ENCODE measurements around the gene SLC25A51. TPM values are rescaled to one million over a fixed set of nuclear protein-coding genes. Genes with fewer than 3 reads are reported as not detected.

Gene SLC25A51
- total RNA-seq, 1 experiment from 2014 or later = 9.3 TPM

DNA sequence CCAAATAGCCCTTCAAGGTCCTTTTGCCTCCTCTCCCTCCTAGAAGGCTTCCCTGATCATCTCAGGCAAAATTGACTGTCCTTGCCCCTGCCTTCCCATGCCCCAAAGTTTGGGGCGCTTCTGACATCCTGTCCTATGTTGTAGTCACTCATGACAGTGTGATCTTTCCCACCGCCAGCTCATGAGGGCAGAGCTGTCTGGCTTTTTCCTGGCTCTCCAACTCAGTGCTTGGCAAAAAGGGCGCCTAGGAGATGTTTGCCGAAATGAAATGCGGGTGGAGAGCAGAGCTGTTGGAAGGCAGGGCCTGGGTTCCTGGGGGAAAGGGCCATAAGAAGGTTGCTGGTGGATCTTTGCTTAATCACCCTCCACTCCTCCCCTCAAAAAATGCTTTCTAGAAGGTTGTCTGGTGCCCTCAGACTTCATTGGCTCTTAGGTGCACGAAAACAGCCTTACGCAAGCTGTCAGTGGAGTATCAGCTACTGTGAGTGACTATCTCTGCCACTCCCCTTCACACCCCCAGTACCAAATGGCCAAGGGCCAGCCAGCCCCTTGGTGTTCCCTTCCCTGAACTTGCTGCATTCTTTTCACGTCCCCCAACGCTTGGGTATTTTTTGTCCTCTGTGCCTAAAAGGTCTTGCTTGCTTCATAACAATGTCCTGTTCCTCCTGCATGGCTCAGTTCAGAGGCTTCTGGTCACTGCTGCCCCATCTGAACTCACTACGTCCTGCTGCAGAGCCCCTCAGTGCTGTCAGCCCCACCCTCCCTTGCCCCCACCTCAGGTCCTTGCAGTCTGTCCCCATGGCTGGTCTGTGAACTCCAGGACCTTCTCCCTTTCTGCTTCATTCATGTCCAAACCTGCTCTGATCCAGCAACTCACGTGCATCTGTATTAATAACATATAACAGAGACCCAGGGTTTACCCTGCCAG is 2.6 kb upstream of the SLC25A51 start:
- H3K4me1 Mint-ChIP-seq (ENCODE audit: low read depth, unreplicated experiment) = no peaks in the 10 kb centered on the region
- CTCF ChIA-PET = no interaction called here
- no peaks in the 10 kb centered on the region for H3K36me3 Mint-ChIP-seq (ENCODE audit: insufficient read depth, unreplicated experiment)
- TF ChIP-seq, protein P1, sequence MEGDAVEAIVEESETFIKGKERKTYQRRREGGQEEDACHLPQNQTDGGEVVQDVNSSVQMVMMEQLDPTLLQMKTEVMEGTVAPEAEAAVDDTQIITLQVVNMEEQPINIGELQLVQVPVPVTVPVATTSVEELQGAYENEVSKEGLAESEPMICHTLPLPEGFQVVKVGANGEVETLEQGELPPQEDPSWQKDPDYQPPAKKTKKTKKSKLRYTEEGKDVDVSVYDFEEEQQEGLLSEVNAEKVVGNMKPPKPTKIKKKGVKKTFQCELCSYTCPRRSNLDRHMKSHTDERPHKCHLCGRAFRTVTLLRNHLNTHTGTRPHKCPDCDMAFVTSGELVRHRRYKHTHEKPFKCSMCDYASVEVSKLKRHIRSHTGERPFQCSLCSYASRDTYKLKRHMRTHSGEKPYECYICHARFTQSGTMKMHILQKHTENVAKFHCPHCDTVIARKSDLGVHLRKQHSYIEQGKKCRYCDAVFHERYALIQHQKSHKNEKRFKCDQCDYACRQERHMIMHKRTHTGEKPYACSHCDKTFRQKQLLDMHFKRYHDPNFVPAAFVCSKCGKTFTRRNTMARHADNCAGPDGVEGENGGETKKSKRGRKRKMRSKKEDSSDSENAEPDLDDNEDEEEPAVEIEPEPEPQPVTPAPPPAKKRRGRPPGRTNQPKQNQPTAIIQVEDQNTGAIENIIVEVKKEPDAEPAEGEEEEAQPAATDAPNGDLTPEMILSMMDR (IDR thresholded peaks at IDR 0.05; ENCODE audit: unreplicated experiment) = no peak
- H3K9me3 Mint-ChIP-seq (ENCODE audit: low read depth, unreplicated experiment) = no peaks in the 10 kb centered on the region
- H3K4me3 Mint-ChIP-seq (ENCODE audit: low read depth, unreplicated experiment) = no peak overlapping the region
- H3K27me3 Mint-ChIP-seq (ENCODE audit: unreplicated experiment) = no peaks in the 10 kb centered on the region
- DNase-seq = no peak
- H3K27ac Mint-ChIP-seq (ENCODE audit: unreplicated experiment) = no peak overlapping the region
- no TSS peak for BruUV-seq (replicated peaks)
- intact Hi-C loops (cut with micrococcal nuclease; ENCODE audit: unreplicated experiment) = no loop called here

DNA sequence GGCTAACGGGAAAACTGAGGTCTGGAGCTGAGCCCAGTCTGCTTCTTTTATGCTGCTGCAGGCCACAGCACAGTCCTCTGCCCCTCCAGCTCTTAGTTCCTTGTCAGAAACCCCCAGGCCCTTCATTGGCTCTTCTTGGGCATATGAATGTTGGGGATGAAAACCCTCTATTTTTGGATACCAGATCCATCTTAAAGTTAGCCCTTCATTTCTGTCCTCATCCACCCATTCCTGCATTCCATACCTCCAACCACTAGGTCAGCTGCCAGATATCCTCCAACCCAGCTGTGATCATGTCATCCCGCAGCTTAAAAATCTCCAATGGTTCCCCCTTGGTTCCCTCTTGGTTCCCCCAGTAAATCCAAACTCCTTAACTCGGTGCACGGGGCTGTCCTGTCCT is 1.8 kb upstream of the SLC25A51 start:
- no peaks in the 10 kb centered on the region for H3K4me1 Mint-ChIP-seq (ENCODE audit: low read depth, unreplicated experiment)
- CTCF ChIA-PET = no interaction called here
- no TSS peak for BruUV-seq (replicated peaks)
- no peak for DNase-seq
- intact Hi-C loops (cut with micrococcal nuclease; ENCODE audit: unreplicated experiment) = no loop called here
- H3K9me3 Mint-ChIP-seq (ENCODE audit: low read depth, unreplicated experiment) = no peaks in the 10 kb centered on the region
- TF ChIP-seq, protein P1 (IDR thresholded peaks at IDR 0.05; ENCODE audit: unreplicated experiment) = no peak
- no peaks in the 10 kb centered on the region for H3K36me3 Mint-ChIP-seq (ENCODE audit: insufficient read depth, unreplicated experiment)
- no peaks in the 10 kb centered on the region for H3K27me3 Mint-ChIP-seq (ENCODE audit: unreplicated experiment)
- no peak overlapping the region for H3K27ac Mint-ChIP-seq (ENCODE audit: unreplicated experiment)
- H3K4me3 Mint-ChIP-seq (ENCODE audit: low read depth, unreplicated experiment) = no peak overlapping the region

DNA sequence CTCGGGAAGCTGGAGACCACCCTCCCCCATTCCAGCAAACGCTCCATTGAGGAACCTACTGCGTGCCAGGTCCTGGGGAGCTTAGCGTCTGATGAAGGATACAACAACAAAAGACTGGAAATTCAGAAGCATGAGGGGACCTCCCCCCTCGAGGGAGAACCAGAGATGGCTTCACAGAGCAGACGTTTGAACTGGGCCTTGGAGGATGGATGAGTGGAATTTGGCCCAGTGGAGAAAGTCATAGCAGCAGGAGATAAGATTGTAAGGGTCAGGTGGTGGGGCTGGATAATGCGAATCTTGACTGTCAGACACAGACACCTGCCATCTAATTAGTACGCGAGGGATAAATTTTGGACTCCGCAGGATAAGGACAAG is 1.2 kb upstream of the SLC25A51 start:
- no peaks in the 10 kb centered on the region for H3K9me3 Mint-ChIP-seq (ENCODE audit: low read depth, unreplicated experiment)
- no peaks in the 10 kb centered on the region for H3K36me3 Mint-ChIP-seq (ENCODE audit: insufficient read depth, unreplicated experiment)
- H3K4me3 Mint-ChIP-seq (ENCODE audit: low read depth, unreplicated experiment) = no peak overlapping the region
- no TSS peak for BruUV-seq (replicated peaks)
- no peaks in the 10 kb centered on the region for H3K4me1 Mint-ChIP-seq (ENCODE audit: low read depth, unreplicated experiment)
- CTCF ChIA-PET = no interaction called here
- H3K27me3 Mint-ChIP-seq (ENCODE audit: unreplicated experiment) = no peaks in the 10 kb centered on the region
- TF ChIP-seq, protein P1 (IDR thresholded peaks at IDR 0.05; ENCODE audit: unreplicated experiment) = no peak
- no peak overlapping the region for H3K27ac Mint-ChIP-seq (ENCODE audit: unreplicated experiment)
- intact Hi-C loops (cut with micrococcal nuclease; ENCODE audit: unreplicated experiment) = no loop called here
- DNase-seq = no peak

DNA sequence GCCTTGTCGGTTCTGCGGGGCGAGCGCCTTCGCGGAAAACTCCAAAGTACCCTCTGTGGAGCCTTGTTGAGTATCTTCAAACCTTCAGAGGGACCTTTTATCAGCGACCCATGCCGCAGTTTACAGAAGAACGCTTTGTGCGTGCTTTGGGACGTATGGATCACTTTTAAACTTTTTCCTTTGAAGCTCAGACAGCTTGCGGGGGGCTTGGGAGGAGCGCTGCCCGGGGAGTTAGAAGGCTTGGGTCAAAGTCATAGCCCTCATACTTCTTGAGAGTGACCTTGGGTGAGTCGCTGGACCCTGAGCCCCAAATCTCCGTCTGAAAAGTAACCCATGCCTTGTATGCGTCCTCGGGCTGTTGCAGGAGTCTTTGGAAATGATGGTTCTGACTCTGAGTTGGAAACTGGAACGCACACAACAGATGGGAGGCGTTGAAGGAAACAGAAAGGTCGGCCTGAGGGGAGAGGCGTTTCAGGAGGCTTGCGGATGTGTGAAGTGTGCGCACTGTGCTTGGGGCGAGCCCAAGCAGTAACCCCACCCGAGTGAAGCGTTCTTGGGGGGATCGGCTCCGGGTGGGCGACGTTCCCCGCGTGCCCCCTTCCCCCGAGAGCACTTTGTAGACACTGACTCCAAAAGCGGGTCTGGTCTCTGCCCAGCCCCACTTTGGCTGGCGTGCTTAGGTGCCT is 661 bp upstream of the SLC25A51 start:
- CTCF ChIA-PET = no interaction called here
- TF ChIP-seq, protein P1 (IDR thresholded peaks at IDR 0.05; ENCODE audit: unreplicated experiment) = no peak
- Mint-ChIP-seq H3K36me3 (ENCODE audit: insufficient read depth, unreplicated experiment) (no peaks in the 10 kb centered on the region), H3K27ac (ENCODE audit: unreplicated experiment) (no peak overlapping the region), H3K27me3 (ENCODE audit: unreplicated experiment) (no peaks in the 10 kb centered on the region), H3K9me3 (ENCODE audit: low read depth, unreplicated experiment) (no peaks in the 10 kb centered on the region), H3K4me1 (ENCODE audit: low read depth, unreplicated experiment) (no peaks in the 10 kb centered on the region), H3K4me3 (ENCODE audit: low read depth, unreplicated experiment) (no peak overlapping the region)
- no TSS peak for BruUV-seq (replicated peaks)
- intact Hi-C loops (cut with micrococcal nuclease; ENCODE audit: unreplicated experiment) = no loop called here
- DNase-seq = no peak
